Spinal cord (tissue), 10 donors: ENCODE results near the gene YY2. TPM values are rescaled to one million over a fixed set of nuclear protein-coding genes. Genes with fewer than 3 reads are reported as not detected.
"Not testable (repeated sequence)": the region's sequence is repeated elsewhere in the genome, so short reads cannot be mapped to it uniquely, and the experiment has no call there.

Source experiments
- DNase-seq, 6 donors: peaks; one replicate each; pipeline versions ENCODE4 v3.0.0 to v3.0.0-alpha.2; 2013 to 2015; ENCODE audit warnings: low spot score in 6 of 6, low read depth in 4 of 6
- H3K27ac ChIP-seq: one replicate; pipeline ENCODE4 v1.5.1; 2013; ENCODE audit warnings: low read depth, low read length, control low read depth
- H3K27me3 ChIP-seq: one replicate; pipeline ENCODE4 v1.6.1; 2013; ENCODE audit warnings: low read length; ENCODE audit not compliant: control insufficient read depth, insufficient read depth
- H3K36me3 ChIP-seq: one replicate; pipeline ENCODE4 v1.6.1; 2013; ENCODE audit warnings: low read length; ENCODE audit not compliant: control insufficient read depth, insufficient read depth
- H3K4me1 ChIP-seq: one replicate; pipeline ENCODE4 v1.6.1; 2013; ENCODE audit warnings: low read length; ENCODE audit not compliant: control insufficient read depth, insufficient read depth
- H3K4me3 ChIP-seq: one replicate; pipeline ENCODE4 v1.5.1; 2013; ENCODE audit warnings: low read depth, low read length, control low read depth
- H3K9me3 ChIP-seq: one replicate; pipeline ENCODE4 v1.6.1; 2013; ENCODE audit warnings: low read length; ENCODE audit not compliant: control insufficient read depth, insufficient read depth
- WGBS: methylation state at CpG from one replicate; pipeline ENCODE4 v1.1.5; 2013; ENCODE audit warnings: missing lambda C conversion rate; ENCODE audit not compliant: insufficient coverage; 5-methylcytosine and 5-hydroxymethylcytosine counted together
- long read RNA-seq, 4 donors: transcript quantifications; one replicate each; lab custom pipeline, GENCODE V29; 2026
- polyA plus RNA-seq, 2 donors: library from polyadenylated mRNA; unstranded; fragments of 120-200 nt; gene quantifications; one replicate each; pipeline ENCODE4 v1.2.1, GENCODE V29; 2013; ENCODE audit not compliant: insufficient read length in 2 of 2
- total RNA-seq, 2 donors: library from RNA; depleted of rRNA in 1 of 2; stranded (reverse); fragments of 120-200 nt in 1 of 2; fragments of >200 nt in 1 of 2; gene quantifications; one replicate each; pipeline versions ENCODE4 v1.2.3 to v1.2.4, GENCODE V29; 2013 to 2014
- donor health status: healthy.

Gene YY2
- 1 to 10 TPM; 1.4 to 1.5 TPM for total RNA-seq
- polyA plus RNA-seq: 1 to 10 TPM; 1.7 to 2.1 TPM
- long read RNA-seq, donor 1, partial matches to known transcripts: 0 of 1 reads
- long read RNA-seq, donor 1, other reads (novel, unspliced or antisense): 0 of 1 reads
- long read RNA-seq, donor 2, partial matches to known transcripts: 0 of 2 reads
- long read RNA-seq, donor 2, other reads (novel, unspliced or antisense): 0 of 2 reads
- long read RNA-seq, donor 3: 0 reads
- long read RNA-seq, donor 4, transcript YY2-201 (1 exons, 2,741 nt): major isoform, 7 of 7 reads
- long read RNA-seq, donor 4, partial matches to known transcripts: 0 of 7 reads
- long read RNA-seq, donor 4, other reads (novel, unspliced or antisense): 0 of 7 reads

- Histone ChIP-seq H3K27me3 (peaks cover 3% of the 10 kb centered on the region), H3K4me1 (no peaks in the 10 kb centered on the region), H3K4me3 (no peak within 1 kb of the TSS), H3K9me3 (no peaks in the 10 kb centered on the region), H3K36me3 (peaks cover 14% of the 10 kb centered on the region), H3K27ac (no peak within 1 kb of the TSS)
- DNase-seq: no peak
- WGBS: 80% methylated on average over 28 of the region's 29 CpGs
Measured at GRCh38 chrX:21855937-21856415, at the start of gene YY2. YY2 (plus strand) TSS chrX:21855987; CDS start chrX:21856485, 498 bp downstream.

GRCh38 chrX:21806691-21807090 is 49.1 kb upstream of the YY2 start:
- H3K36me3 ChIP-seq: no peaks in the 10 kb centered on the region
- no peak for DNase-seq
- peaks cover 3% of the 10 kb centered on the region for H3K27me3 ChIP-seq

GRCh38 chrX:21811832-21812231 is 44.0 kb upstream of the YY2 start:
- no peak for DNase-seq
- no peaks in the 10 kb centered on the region for H3K9me3 ChIP-seq
- H3K4me1 ChIP-seq: no peaks in the 10 kb centered on the region
- no peak overlapping the region for H3K4me3 ChIP-seq
- no CpG with 5 or more reads among the region's 1 CpG for WGBS
- no peak overlapping the region for H3K27ac ChIP-seq
- peaks cover 2% of the 10 kb centered on the region for H3K27me3 ChIP-seq
- no peaks in the 10 kb centered on the region for H3K36me3 ChIP-seq

More at GRCh38 chrX:21806691-21807090, 49.1 kb upstream of the YY2 start:
- H3K9me3 ChIP-seq: no peaks in the 10 kb centered on the region
- no peak overlapping the region for H3K27ac ChIP-seq
- H3K4me3 ChIP-seq: no peak overlapping the region
- H3K4me1 ChIP-seq: no peaks in the 10 kb centered on the region

GRCh38 chrX:21812628-21813027 is 43.2 kb upstream of the YY2 start:
- H3K27me3 ChIP-seq: peaks cover 4% of the 10 kb centered on the region
- 50% methylated on average over 2 of the region's 2 CpGs for WGBS

GRCh38 chrX:21813612-21814368 is 42.0 kb upstream of the YY2 start:
- Histone ChIP-seq H3K27ac (no peak overlapping the region), H3K4me3 (no peak overlapping the region), H3K9me3 (no peaks in the 10 kb centered on the region), H3K4me1 (no peaks in the 10 kb centered on the region), H3K27me3 (peaks cover 4% of the 10 kb centered on the region), H3K36me3 (no peaks in the 10 kb centered on the region)
- no peak for DNase-seq

More at GRCh38 chrX:21812628-21813027, 43.2 kb upstream of the YY2 start:
- no peak for DNase-seq
- Histone ChIP-seq H3K36me3 (no peaks in the 10 kb centered on the region), H3K4me3 (no peak overlapping the region), H3K27ac (no peak overlapping the region), H3K4me1 (no peaks in the 10 kb centered on the region), H3K9me3 (no peaks in the 10 kb centered on the region)

GRCh38 chrX:21816136-21816535 is 39.7 kb upstream of the YY2 start:
- Histone ChIP-seq H3K27ac (no peak overlapping the region), H3K27me3 (peaks cover 4% of the 10 kb centered on the region), H3K9me3 (no peaks in the 10 kb centered on the region), H3K4me3 (no peak overlapping the region), H3K36me3 (no peaks in the 10 kb centered on the region), H3K4me1 (no peaks in the 10 kb centered on the region)
- WGBS: 60% methylated on average over 5 of the region's 5 CpGs
- peak in 2 of 6 donors; percentile 45 to 46 for DNase-seq

- DNase-seq, H3K4me1 ChIP-seq, H3K27me3 ChIP-seq, H3K9me3 ChIP-seq, H3K36me3 ChIP-seq, H3K4me3 ChIP-seq, H3K27ac ChIP-seq: not testable (repeated sequence)
- no CpG with 5 or more reads among the region's 1 CpG for WGBS
Measured at GRCh38 chrX:21820170-21820569, 35.6 kb upstream of the YY2 start.

GRCh38 chrX:21821875-21822274 is 33.9 kb upstream of the YY2 start:
- Histone ChIP-seq H3K36me3 (no peaks in the 10 kb centered on the region), H3K27ac (no peak overlapping the region), H3K27me3 (peaks cover 2% of the 10 kb centered on the region), H3K4me1 (no peaks in the 10 kb centered on the region), H3K9me3 (no peaks in the 10 kb centered on the region), H3K4me3 (no peak overlapping the region)
- WGBS: 80% methylated on average over 3 of the region's 3 CpGs
- no peak for DNase-seq

- Histone ChIP-seq H3K4me3 (no peak overlapping the region), H3K4me1 (no peaks in the 10 kb centered on the region), H3K27me3 (peaks cover 3% of the 10 kb centered on the region), H3K36me3 (no peaks in the 10 kb centered on the region), H3K9me3 (no peaks in the 10 kb centered on the region), H3K27ac (no peak overlapping the region)
- 90% methylated on average over 2 of the region's 2 CpGs for WGBS
- no peak for DNase-seq
Measured at GRCh38 chrX:21831496-21831895, 24.3 kb upstream of the YY2 start.
